ENCODE data around the gene PPP1R8.

The PPP1R8 gene

GRCh38 chr1:27894521-27894920 is 63.9 kb downstream of the PPP1R8 start:
- no peak for DNase-seq (ENCODE audit: low read depth)

Measured in HS-27A (cell line).